ENCODE results near the gene LCE1A.

DNA sequence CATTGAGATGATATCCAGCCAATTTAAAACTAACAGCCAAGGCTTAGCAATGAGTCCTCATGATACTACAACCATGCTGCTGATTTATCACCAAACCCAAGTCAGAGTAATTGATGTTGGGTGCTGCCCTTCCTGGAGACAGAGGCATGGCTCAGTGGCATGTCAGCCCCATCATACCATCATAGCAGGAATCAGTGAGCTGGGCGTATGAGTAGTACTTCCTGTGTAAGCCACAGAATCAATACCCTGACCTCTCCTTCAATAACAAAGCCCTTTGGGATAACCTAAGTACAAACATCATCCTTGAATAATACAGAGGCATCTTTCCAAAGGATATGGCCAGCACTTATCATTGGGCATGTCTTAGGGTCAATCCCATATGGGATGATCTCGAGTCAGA, 44.2 kb upstream of the LCE1A start:
- TF ChIP-seq POLR2AphosphoS5 (IDR thresholded peaks at IDR 0.05) (no peak), POLR2A (IDR thresholded peaks at IDR 0.05) (no peak)
- TF ChIP-seq, protein P1, sequence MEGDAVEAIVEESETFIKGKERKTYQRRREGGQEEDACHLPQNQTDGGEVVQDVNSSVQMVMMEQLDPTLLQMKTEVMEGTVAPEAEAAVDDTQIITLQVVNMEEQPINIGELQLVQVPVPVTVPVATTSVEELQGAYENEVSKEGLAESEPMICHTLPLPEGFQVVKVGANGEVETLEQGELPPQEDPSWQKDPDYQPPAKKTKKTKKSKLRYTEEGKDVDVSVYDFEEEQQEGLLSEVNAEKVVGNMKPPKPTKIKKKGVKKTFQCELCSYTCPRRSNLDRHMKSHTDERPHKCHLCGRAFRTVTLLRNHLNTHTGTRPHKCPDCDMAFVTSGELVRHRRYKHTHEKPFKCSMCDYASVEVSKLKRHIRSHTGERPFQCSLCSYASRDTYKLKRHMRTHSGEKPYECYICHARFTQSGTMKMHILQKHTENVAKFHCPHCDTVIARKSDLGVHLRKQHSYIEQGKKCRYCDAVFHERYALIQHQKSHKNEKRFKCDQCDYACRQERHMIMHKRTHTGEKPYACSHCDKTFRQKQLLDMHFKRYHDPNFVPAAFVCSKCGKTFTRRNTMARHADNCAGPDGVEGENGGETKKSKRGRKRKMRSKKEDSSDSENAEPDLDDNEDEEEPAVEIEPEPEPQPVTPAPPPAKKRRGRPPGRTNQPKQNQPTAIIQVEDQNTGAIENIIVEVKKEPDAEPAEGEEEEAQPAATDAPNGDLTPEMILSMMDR (IDR thresholded peaks at IDR 0.05), result no peak

Measured in sigmoid colon (tissue), 4 donors.